Cardiac fibroblast (primary cell): ENCODE measurements around the gene CARD11.

ENCODE experiments used
- DNase-seq, 2 donors: peaks; one replicate each; pipeline versions ENCODE4 v3.0.0 to v3.0.0-alpha.2; 2010; ENCODE audit warnings: low read depth in 2 of 2
- H3K4me3 ChIP-seq, 2 donors: replicated peaks in 1 of 2; 1 replicate in 1 of 2; 2 replicates in 1 of 2; pipeline ENCODE4 v1.5.1; 2011; ENCODE audit warnings: low read depth in 2 of 2, low read length in 2 of 2, mild to moderate bottlenecking in 2 of 2, moderate library complexity in 1 of 2
- TF ChIP-seq, protein P1 (sequence below): IDR thresholded peaks from one replicate; pipeline ENCODE4 v1.5.1; 2011; ENCODE audit warnings: low read depth, mild to moderate bottlenecking, low read length, inconsistent platforms

CARD11 gene

DNA sequence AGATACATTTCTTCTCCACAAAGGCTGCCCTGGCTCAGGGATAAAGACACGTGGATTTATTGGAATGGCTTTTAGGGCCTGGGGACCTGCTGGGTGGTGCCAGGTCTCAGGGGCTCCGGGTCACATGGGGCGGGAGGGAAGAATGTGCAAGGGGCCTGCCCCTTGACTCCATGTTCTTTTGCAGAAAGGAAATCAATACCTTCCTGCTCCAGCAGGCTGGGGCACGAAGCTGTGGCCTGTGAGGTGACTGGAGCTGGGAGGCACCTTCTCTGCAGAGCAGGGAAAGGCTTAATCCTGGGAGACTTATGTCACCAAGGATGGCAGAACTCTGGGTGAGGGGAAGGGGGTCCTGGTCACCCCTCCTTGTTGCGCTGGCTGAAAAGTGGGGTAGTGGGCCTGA is 157.3 kb downstream of the CARD11 start:
- DNase-seq = no peak
- TF ChIP-seq, protein P1, sequence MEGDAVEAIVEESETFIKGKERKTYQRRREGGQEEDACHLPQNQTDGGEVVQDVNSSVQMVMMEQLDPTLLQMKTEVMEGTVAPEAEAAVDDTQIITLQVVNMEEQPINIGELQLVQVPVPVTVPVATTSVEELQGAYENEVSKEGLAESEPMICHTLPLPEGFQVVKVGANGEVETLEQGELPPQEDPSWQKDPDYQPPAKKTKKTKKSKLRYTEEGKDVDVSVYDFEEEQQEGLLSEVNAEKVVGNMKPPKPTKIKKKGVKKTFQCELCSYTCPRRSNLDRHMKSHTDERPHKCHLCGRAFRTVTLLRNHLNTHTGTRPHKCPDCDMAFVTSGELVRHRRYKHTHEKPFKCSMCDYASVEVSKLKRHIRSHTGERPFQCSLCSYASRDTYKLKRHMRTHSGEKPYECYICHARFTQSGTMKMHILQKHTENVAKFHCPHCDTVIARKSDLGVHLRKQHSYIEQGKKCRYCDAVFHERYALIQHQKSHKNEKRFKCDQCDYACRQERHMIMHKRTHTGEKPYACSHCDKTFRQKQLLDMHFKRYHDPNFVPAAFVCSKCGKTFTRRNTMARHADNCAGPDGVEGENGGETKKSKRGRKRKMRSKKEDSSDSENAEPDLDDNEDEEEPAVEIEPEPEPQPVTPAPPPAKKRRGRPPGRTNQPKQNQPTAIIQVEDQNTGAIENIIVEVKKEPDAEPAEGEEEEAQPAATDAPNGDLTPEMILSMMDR = no peak
- no peak overlapping the region for H3K4me3 ChIP-seq

DNA sequence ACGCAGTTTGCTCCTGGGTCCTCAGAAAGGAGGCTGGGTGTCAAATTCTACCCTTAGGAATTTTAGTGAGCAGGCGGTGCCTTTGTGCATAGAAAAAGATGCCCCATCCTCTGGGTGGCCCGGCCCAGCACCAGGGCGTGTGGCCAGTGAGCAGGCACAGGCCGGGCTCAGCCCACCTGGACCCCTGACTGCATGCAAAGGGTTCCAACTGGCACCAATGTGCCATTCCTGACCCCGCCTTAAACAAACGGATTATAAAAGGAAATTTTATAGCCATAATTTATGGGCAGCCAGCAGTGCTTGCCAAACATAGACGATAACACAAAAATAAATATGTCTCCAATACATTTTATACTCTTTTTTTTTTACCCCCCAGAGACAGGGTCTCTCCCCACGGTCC is 159.5 kb downstream of the CARD11 start:
- TF ChIP-seq, protein P1 = no peak
- no peak overlapping the region for H3K4me3 ChIP-seq
- DNase-seq = no peak

DNA sequence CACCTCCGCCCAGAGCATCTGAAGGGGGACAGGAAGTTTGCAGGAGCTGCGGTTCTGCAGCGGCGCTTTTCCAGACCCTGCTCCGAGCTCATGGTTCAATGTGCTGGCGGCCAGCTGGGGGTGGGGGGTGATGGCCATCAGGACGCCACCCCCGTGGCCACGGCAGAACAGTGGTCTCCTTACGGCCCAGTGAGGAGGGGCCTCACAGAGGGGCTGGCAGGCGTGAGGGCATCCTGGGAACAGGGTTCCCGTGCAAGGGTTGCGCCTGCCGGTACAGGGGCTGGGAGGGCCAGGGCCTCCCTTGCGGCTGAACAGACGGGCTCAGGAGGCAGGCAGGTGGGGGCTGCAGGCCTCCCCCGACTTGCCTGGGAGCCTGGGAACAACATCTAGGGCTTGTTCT is 160.6 kb downstream of the CARD11 start:
- TF ChIP-seq, protein P1 = no peak
- no peak overlapping the region for H3K4me3 ChIP-seq
- no peak for DNase-seq

DNA sequence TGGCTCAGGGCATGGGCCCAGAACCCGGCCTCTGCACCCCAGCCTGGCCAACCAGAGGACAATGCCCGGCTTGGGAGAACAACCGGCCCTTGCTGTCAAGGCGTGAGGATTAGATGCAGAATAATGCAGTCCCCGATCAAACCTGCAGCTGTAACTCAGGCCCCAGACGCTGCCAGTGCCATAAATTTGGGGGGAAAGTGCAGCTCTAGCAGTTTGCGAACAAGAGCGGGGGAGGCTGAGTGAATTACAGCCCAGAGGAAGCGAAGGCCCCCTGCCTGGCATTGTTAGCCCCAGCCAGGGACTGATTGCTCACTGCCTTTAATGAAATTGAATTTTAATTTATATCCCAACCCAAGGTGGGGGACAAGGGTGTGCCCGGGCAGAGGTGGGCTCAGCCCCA is 161.6 kb downstream of the CARD11 start:
- DNase-seq = no peak
- TF ChIP-seq, protein P1 = no peak
- no peak overlapping the region for H3K4me3 ChIP-seq

DNA sequence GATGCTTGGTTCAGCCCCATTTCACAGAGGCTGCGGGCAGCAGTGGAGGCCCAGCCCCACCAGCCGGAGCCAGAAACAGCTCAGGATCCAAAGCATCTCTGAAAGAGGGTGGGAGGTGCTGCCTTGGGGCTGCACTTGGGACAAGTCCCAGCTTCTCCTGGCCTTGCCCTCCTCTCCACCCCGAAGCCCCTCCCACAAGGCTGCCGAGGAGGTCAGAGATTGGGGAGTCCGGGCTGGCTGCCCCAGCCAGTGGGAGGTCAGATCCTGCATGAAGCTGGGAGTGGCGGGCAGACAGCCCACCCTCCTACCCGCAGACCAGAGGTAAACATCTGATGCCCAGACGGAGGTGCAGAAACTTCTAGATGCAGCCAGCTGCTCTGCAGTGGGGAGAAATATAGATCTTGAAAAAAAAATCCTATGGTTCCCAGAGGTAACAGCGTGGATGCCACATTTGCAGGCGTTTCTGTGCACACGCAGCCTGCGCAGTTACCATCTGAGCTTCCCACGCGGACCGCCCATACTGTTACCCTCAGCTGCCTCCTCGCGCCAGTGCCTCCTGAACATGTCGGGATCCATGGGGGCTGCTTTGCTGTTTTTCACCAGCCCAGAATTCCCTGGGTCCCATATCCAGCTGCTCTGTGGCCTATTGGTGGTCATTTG is 162.7 kb downstream of the CARD11 start:
- H3K4me3 ChIP-seq = no peak overlapping the region
- TF ChIP-seq, protein P1 = no peak
- peak in 1 of 2 donors; percentile 38 for DNase-seq

DNA sequence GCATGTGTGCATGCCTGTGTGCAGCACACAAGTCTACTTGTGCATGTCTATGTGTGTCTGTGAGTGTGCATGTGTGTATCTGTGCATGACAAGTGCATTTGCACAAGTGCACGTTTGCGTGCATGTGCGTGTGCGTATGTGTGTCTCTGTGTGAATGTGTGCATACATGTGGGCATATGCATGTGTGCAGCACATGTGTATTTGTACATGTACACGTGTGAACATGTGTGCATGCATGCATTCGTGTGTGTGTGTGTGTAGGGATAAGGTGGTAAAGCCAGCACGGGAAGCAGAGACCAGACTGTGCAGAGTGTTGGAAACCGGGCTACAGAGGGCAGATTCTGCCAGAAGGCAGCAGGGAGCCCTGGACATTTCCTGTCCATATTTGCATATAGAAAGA is 163.6 kb downstream of the CARD11 start:
- DNase-seq = no peak
- no peak overlapping the region for H3K4me3 ChIP-seq
- TF ChIP-seq, protein P1 = no peak

DNA sequence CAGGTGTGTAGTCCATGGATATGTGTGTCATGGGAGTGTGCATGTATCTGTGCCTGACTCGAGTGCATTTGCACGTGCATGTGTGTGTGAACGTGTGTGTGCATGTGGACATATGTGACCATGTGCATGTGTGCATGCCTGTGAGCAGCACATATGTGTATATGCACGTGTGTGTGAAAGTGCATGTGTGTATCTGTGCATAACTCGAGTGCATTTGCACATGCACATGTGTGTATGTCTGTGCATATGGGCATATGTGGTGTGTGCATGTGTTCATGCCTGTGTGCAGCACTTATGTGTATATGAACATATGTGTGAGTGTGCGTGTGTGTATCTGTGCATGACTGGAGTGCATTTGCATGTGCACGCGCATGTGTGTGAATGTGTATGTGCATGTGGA is 164.3 kb downstream of the CARD11 start:
- no peak for DNase-seq
- TF ChIP-seq, protein P1 = no peak
- H3K4me3 ChIP-seq = no peak overlapping the region
